ENCODE data around the gene MAPK8IP3.

MAPK8IP3 gene, protein sequence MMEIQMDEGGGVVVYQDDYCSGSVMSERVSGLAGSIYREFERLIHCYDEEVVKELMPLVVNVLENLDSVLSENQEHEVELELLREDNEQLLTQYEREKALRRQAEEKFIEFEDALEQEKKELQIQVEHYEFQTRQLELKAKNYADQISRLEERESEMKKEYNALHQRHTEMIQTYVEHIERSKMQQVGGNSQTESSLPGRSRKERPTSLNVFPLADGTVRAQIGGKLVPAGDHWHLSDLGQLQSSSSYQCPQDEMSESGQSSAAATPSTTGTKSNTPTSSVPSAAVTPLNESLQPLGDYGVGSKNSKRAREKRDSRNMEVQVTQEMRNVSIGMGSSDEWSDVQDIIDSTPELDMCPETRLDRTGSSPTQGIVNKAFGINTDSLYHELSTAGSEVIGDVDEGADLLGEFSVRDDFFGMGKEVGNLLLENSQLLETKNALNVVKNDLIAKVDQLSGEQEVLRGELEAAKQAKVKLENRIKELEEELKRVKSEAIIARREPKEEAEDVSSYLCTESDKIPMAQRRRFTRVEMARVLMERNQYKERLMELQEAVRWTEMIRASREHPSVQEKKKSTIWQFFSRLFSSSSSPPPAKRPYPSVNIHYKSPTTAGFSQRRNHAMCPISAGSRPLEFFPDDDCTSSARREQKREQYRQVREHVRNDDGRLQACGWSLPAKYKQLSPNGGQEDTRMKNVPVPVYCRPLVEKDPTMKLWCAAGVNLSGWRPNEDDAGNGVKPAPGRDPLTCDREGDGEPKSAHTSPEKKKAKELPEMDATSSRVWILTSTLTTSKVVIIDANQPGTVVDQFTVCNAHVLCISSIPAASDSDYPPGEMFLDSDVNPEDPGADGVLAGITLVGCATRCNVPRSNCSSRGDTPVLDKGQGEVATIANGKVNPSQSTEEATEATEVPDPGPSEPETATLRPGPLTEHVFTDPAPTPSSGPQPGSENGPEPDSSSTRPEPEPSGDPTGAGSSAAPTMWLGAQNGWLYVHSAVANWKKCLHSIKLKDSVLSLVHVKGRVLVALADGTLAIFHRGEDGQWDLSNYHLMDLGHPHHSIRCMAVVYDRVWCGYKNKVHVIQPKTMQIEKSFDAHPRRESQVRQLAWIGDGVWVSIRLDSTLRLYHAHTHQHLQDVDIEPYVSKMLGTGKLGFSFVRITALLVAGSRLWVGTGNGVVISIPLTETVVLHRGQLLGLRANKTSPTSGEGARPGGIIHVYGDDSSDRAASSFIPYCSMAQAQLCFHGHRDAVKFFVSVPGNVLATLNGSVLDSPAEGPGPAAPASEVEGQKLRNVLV (N-terminal part only)

DNA sequence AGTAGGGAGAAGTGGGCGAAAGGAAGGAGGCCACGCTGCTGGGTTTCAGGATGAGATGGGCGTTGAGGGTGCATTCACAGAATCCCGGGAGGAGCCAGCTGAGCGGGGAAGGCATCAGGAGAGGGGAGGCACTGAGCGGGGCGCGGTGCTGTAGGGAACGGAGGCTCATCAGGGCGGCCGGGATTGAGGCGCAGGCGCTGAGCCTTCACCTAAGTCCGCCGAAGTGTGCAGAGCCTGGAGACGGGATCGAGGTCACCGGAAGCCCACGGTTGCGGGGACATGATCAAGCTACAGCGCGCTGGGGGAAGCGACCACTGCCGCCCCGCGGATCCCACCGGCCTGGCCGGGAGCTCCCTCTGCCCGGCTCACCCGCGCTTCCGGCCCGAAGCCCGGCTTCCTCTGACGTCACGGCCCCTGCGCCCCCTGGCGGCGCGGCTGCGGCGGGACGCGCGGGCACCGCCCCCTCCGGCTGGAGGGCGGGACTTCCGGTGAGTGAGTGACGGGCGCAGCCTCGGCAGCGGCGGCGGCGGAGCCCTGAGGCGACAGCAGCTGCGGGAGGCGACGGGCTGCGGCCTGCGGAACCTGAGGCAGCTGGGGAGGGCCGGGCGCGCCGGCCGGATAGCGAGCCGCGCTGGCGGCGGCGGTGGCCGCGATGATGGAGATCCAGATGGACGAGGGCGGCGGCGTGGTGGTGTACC is at the start of gene MAPK8IP3:
Gene MAPK8IP3, plus strand, starts transcription at position 508 of the 698 bp plus-strand sequence. Its CDS starts 145 bp downstream, at position 653.
- DNase-seq (ENCODE audit: low read depth): peak; percentile 92

DNA sequence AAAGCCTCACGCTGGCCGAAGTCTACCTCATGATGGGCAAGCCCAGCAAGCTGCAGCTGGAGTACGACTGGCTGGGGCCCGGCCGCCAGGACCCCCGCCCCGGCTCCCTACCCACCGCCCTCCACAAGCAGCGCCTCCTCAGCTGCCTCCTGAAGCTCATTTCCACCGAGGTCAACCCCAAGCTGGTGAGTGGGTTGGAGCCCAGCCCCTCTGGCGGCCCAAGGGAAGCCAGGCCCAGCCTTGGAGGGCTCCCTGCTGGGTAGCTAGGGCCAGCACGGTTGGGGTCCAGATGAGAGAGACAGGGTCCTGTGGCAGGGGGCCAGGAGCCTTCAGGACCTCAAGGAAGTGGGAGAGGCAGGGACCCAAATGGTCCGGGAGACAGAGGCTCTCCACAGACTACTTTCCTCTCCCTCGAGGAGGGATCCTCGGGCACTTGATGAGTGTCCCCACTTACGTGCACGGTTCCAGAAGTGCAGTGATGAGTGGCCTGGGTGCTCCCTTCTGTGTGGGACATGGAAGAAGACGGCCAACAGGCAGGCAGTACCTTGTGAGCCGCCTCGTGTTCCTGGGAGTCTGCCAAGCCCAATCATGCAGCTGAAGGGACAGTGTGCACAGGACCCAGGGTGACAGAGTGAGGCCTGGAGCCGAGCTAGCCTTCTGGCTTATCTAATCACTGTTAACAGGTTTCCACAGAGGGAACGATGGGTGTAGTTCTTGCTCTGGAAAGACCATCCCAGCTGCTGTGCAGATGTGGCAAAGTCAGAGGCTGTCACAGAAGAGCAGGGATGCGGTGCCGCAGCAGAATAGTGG is 49.0 kb upstream of the MAPK8IP3 start:
- DNase-seq (ENCODE audit: low read depth): no peak

- no peak for DNase-seq (ENCODE audit: low read depth)
Observed at GRCh38 chr16:1657841-1658240, 48.2 kb upstream of the MAPK8IP3 start.

GRCh38 chr16:1659031-1659430 is 47.0 kb upstream of the MAPK8IP3 start:
- DNase-seq (ENCODE audit: low read depth): no peak

DNA sequence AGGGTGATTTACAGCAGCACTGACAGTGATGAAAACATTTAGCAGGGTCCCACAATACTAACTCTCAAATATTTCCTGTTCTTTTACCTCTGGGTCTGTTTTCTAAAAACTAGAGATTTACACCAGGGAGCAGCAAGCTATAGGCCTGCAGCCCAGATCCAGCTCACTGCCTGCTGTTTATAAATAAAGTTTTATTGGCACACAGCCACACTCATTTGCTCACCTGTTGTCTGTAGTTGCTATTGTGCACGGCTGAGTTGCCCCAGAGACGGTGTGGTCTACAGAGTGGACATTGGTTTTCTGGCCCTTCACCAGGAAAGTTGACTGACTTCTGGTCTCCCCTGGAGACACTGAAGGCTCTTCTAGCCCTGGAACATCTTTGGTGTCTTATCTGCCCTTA is 44.2 kb upstream of the MAPK8IP3 start:
- no peak for DNase-seq (ENCODE audit: low read depth)

GRCh38 chr16:1662543-1662942 is 43.5 kb upstream of the MAPK8IP3 start:
- no peak for DNase-seq (ENCODE audit: low read depth)

DNA sequence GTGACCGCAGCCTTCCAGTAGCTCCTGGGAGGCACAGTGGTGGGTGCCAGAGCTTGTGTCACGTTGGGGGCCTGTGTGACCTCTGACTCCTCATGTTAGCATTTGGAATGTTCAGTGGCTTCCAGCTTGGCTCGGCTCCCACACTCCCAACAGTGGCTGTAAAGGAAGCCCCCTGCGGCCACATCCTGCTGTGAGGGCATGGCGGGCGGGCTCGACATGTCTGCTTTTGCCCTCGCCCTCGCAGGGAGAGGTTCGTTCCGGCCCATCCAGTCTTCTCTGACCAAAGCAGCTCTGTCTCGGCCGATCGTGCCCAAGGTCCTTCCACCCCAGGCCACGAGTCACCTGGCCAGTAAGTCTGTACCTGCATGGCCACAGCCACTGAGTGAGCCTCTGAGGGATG is 40.2 kb upstream of the MAPK8IP3 start:
- DNase-seq (ENCODE audit: low read depth): no peak

DNA sequence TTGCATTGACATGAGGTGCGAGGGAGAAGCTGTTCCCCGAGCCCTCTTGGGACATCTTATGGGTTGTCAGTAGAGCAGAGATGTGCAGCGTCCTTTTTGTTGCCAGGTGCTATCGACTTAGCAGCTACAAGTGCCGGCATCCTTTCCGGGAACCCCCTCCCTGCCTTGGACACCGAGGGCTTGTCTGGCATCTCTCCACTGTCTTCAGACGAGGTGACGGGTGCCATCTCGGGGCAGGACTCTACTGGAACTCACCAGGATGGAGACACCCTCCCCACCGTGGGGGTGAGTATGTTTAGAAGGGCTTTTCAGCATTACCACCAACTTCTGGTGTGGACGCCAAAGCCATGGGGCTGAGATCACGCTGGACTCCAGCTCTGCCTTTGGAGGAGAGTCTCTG is 39.7 kb upstream of the MAPK8IP3 start:
- DNase-seq (ENCODE audit: low read depth): no peak

- no peak for DNase-seq (ENCODE audit: low read depth)
Observed at GRCh38 chr16:1667271-1667670, 38.7 kb upstream of the MAPK8IP3 start.

- DNase-seq (ENCODE audit: low read depth): no peak
Observed at GRCh38 chr16:1667916-1668315, 38.1 kb upstream of the MAPK8IP3 start.

GRCh38 chr16:1668612-1669319 is 37.2 kb upstream of the MAPK8IP3 start:
- DNase-seq (ENCODE audit: low read depth): no peak

DNA sequence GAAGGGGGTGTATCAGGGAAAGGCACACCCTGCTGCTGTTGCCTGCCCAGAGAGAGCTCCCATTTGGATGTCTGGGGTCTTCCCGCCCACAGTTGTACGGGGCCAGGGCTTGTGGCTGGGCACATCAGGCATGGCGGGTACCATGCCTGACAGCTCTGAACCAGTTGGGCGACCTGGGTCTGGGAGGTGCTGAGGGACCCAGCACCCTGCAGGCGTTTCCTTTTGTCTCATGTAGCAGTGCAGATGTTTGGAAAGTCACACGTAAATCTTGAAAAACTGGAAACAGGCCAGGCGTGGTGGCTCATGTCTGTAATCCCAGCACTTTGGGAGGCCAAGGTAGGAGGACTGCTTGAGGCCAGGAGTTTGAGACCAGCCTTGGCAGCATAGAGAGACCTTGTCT is 36.3 kb upstream of the MAPK8IP3 start:
- no peak for DNase-seq (ENCODE audit: low read depth)

GRCh38 chr16:1670371-1670770 is 35.6 kb upstream of the MAPK8IP3 start:
- DNase-seq (ENCODE audit: low read depth): no peak

DNA sequence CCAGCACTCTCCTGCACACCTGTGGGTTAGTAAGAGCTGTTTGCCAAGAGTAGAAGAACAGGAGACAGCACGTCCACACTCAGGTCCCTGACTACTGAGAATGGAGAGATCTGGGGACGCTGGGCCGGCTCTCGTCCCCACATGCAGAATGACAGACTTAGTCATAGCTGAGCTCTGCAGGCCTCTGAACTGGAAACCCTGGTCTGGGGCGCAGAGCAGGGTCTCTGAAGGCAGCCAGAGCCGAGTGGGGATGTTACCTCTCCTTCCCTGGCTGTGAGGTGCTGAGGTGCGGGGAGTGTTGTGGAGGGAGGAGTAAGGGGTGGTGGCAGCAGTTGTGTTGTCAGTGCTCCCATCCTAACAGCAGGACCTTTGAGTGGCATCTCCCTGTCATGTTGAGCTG is 35.1 kb upstream of the MAPK8IP3 start:
- no peak for DNase-seq (ENCODE audit: low read depth)

- no peak for DNase-seq (ENCODE audit: low read depth)
Observed at GRCh38 chr16:1673424-1674151, 32.4 kb upstream of the MAPK8IP3 start.

GRCh38 chr16:1674306-1674705 is 31.7 kb upstream of the MAPK8IP3 start:
- DNase-seq (ENCODE audit: low read depth): no peak

DNA sequence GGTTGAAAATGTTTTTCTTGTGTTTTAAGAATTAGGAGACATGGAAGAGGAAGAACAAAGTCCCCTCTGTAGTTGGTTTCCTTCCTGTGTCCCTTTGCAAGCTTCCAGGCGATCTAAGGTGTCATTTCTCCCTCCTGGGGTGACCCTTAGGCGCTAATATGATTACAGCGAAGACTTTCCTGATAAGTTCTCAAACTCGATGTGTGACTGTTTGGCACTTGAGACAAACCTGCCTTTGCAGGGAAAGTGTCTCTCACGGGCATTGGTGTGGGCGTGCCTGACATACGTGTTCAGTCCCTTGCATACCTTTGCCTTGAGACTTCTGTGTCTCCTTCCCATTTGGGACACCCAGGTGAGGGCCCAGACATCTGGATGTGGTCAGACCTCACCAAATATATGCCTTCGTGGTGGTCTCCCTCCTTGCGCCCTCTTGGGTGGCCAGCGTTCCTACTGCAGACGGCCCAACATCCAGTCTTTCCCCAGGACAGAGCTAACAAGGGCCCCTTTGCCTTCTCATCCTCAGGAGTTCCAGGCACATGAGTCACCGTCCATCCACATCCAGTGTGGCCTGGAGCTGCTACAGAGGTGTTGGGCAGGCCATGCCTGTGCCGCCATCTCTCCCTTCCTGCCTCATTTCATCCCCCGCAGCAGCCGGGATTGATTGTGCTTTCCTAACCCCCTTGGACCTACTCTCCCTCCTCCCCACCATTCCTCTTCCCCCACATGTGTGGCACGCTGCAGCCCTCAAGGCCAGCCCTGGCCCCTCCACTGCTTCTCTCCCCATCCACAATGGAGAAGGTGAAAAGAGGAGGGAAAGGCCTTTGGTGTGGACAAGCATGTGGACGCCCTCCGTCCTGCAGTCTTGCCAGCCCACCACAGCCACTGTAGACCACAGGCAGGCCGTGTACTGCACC is 31.0 kb upstream of the MAPK8IP3 start:
- DNase-seq (ENCODE audit: low read depth): no peak

GRCh38 chr16:1676661-1677060 is 29.3 kb upstream of the MAPK8IP3 start:
- no peak for DNase-seq (ENCODE audit: low read depth)
